HG02973 (cell line): ENCODE data around the gene HSD3B7.
"Not testable (repeated sequence)": the region's sequence is repeated elsewhere in the genome, so short reads cannot be mapped to it uniquely, and the experiment has no call there.

ENCODE experiments used
- ATAC-seq: cut with Tn5 transposase; IDR thresholded peaks from one replicate; pipeline ENCODE4 v1.9.1; 2021; ENCODE audit warnings: moderate library complexity; ENCODE audit not compliant: unreplicated experiment

Gene HSD3B7

GRCh38 chr16:30998852-30999761 is 14.1 kb downstream of the HSD3B7 start:
- ATAC-seq: no peak

DNA sequence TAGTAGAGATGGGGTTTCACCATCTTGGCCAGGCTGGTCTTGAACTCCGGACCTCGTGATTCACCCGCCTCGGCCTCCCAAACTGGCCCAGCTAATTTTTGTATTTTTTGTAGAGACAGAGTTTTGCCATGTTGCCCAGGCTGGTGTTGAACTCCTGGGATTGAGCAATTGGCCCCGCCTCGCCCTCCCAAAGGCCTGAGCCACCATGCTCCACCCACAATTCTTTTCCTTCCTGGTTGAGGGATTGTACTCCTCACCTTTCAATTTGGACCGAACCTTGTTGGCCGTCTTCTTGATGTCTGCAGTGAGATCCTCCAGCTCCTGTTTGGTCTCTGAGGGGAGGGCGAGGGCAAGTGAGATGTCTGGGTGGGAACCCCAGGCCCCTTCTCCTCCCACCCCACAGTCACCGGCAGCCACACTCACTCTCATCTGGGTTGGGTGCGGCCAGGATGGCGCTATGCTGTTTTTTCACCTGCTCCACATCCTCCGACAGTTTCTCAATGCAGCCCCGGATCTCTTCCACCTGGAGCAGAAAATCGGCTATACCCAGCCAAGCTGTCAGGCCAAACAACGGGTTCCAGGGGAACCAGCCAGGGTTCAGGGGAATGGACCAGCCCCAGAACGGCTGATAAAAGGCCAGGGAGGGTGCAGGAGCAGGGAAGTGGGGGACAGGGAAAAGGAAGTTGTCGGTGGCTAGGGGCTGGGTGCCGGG is 15.8 kb downstream of the HSD3B7 start:
- no peak for ATAC-seq

DNA sequence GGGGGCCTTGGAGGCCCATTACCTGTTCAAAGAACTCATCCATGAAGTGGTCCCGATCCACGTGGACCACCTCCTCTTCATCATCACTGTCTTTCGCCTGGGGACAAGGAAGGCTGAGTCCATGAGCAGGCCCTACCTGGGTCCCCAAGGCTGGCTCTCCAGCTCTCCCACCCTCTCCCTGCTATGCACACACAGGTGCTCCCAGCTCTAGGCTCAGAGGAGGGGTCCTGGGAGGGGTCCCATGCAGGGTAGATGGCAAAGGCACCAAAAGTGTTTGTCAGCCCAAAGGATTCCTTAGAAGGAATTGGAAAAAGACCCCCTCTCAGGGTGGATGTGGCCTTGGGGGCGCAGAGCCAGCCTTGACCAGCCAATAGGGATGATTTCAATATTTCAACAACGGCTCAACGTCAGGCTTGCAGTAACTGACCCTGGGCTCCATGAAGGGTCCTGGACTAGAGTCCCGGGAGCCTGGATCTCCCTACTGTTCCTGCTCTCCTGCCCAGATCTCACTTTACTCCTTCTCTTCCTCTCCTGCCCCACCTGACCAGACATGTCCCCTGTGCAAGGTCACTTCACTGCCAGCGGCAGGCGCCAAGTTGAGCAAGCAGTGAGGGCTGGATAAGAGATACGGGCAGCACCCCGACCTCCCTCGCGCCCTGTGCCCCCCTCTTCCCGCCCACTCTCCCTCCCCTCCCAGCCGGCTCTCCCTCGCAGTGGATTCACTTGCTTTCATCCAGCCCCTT is 16.7 kb downstream of the HSD3B7 start:
- ATAC-seq: no peak

DNA sequence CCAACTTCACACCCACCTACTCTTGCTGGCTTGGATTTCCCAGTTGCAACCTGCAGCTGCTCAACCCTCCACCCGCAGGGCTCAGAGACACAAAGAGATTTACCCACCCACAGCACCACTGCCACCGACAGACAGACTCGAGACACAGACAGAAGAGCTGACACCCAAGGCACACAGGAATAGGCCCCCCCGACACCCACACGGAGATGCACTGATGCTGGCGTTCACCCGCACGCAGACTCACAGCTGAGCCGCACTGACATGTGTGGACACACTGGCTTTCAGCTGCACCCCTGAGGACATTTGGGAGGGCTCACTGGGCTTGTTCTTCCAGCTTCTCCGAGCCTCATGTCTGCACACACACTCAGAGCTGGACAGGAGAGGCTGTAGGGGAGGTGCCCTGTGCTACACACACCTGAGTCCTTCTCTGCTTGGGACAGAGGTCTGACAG is 17.3 kb downstream of the HSD3B7 start:
- ATAC-seq: no peak

GRCh38 chr16:31002862-31003341 is 17.9 kb downstream of the HSD3B7 start:
- ATAC-seq: no peak

GRCh38 chr16:31003744-31004143 is 18.7 kb downstream of the HSD3B7 start:
- no peak for ATAC-seq

- no peak for ATAC-seq
These were observed 19.7 kb downstream of the HSD3B7 start for GRCh38 chr16:31004658-31005057.

- no peak for ATAC-seq
These were observed 20.5 kb downstream of the HSD3B7 start for GRCh38 chr16:31005350-31006085.

- no peak for ATAC-seq
These were observed 21.0 kb downstream of the HSD3B7 start for GRCh38 chr16:31006086-31006385.

GRCh38 chr16:31006589-31006988 is 21.6 kb downstream of the HSD3B7 start:
- ATAC-seq: no peak

DNA sequence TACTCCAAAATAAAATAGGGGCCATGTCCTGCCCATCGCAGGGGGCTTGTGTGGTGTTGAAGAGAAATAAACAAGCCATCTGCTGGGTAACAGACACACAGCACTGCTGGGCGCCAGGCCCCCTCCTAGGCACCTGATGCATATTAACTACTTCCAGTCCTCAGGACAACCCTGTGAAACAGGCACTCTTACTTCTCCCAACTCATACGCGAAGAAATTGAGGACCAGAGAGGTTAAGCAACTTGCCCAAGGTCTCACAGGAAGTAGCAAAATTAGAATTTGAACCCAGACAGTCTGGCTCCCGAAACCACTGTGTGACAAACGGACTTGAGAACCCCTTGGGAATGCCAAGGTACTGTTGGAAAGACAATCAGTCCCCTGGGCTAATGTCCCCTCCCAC is 22.7 kb downstream of the HSD3B7 start:
- no peak for ATAC-seq

DNA sequence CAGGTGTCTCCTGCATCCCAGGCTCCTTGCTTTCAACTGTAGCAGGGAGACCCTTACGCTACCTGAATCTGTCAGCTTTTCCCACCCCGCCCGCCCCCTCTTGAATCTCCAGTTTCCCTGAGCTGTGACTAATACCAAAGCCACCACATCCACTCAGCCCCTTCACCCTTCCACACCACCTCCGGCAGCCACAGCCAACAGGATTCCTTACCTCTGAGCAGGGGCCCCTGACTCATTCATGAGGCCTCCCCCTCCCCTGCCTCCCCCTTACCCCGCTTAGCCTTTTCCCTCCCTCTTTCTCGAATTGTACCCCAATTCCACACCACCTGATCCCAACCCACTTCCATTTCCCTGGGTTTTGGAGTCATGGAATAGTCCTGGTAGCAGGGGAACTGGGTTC is 23.1 kb downstream of the HSD3B7 start:
- ATAC-seq: no peak

DNA sequence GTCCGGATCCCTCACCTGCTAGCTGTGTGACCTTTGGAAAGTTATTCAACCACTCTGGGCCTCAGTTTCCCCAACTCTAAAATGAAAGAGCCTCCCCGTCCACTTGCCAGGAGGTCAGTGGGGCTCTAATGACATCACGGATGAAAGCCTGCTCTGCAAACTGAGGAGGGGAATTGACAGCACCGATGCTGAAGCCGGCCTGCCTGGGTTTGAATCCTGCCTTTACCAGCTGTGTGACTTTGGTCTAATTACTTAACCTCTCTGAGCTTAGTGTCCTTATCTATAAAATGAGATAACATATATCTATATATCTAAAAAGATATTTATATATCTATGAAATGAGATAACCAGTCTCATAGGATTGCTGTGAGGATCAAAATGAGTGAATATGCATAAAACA is 23.5 kb downstream of the HSD3B7 start:
- no peak for ATAC-seq

- no peak for ATAC-seq
These were observed 24.1 kb downstream of the HSD3B7 start for GRCh38 chr16:31009120-31009519.

DNA sequence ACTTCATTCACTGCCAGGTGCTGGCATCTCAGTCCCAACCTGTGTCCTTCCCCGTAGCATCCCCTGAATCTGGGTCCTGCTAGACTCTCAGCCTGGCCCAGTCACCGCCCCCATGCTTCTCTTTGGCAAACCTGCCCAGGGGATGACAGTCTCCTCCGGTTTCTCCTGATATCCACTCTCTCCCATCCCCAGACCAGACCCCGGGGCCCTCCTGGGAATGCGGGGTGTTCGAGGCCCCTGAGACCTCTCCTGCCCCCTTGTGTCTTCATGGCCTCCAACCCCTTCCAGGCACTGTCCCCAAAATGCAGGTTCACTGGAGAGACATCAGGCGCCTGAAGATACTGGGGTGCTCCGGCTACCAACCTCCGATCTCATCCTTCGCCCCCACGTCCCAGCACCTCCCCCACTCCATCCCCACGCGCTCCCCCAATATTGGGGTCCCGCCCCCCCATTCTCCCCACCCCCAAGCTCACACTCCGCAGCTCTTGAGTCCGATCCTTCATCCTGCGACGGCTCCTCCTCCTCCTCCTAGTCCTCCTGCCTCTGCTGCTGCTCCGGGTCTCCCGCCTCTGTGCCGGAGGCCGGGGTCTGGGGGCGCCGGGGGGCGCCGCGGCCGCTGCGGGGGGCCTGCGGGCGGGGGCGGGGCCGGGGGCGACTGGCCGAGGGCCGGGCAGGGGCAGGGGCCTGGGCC is 25.0 kb downstream of the HSD3B7 start:
- no peak for ATAC-seq

- no peak for ATAC-seq
These were observed 25.7 kb downstream of the HSD3B7 start, which contains the start of gene STX1B for GRCh38 chr16:31010585-31011325. TSS of gene STX1B (minus strand) at chr16:31010638. CDS start at chr16:31010396, 242 bp downstream.

- not testable (repeated sequence) for ATAC-seq
These were observed 26.8 kb downstream of the HSD3B7 start for GRCh38 chr16:31011815-31012214.

DNA sequence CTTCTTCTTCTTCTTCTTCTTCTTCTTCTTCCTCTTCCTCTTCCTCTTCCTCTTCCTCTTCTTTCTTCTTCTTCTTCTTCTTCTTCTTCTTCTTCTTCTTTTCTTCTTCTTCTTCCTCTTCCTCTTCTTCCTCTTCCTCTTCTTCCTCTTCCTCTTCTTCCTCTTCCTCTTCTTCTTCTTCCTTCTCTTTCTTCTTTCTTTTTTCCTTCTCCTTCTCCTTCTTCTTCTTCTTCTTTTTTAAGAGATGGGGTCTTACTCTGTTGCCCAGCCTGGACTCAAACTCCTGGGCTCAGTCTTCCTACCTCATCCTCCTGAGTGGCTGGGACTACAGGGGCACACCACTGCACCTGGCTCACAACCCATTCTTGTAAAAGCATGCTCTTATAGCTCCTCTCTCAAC is 28.3 kb downstream of the HSD3B7 start:
- ATAC-seq: not testable (repeated sequence)

DNA sequence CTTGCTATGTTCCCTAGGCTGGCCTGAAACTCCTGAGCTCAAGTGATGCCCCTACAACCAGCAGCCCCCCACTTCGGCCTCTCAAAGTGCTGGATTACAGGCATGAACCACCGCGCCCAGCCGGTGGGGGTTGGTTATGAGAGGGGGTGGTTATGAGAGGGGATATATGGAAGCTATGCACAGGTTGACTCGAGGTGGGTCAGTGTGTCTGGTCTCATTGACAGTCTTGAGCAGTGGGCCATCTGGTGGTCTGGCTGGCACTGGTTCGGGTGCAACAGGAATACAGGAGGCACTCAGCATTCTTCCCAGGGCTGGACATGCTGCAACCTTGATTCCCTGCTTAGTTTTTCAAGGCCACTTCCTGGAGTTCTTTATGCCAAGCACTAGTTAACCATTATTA is 31.0 kb downstream of the HSD3B7 start:
- ATAC-seq: no peak
